ENCODE measurements around the gene PTPRA. TPM values are rescaled to one million over a fixed set of nuclear protein-coding genes. Genes with fewer than 3 reads are reported as not detected.

Gene PTPRA
- total and polyA plus RNA-seq, 2 of the 8 experiments (the other 6 are each of a cell fraction or from before 2014, with no cell fraction given), result 47.7 to 51.3 TPM

DNA sequence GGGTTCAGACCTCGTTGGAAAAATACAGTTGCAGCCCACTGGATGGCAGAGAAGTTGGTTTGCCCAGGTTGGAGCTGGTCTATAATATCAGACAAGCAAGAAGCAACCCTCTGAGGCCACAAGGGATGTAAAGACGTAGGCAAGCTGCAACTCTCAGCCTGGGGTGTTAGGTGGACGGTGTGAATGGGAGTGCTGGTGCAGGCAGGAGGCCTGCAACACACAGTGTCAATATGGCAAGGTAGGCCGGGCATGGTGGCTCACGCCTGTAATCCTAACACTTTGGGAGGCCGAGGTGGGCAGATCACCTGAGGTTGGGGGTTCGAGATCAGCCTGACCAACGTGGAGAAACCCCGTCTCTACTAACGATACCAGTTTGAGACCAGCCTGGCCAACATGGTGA lies 22.2 kb upstream of the PTPRA start:
- H4K5ac ChIP-seq (ENCODE audit: insufficient read length, low read depth, low read length), result no peak overlapping the region
- H3K23me2 ChIP-seq (ENCODE audit: low read depth, low read length), result no peaks in the 10 kb centered on the region
- H3K27ac ChIP-seq (ENCODE audit: low read depth, low read length), result no peak overlapping the region
- H3K4me3 ChIP-seq (ENCODE audit: extremely low read depth in 1 of 4, insufficient read depth in 2 of 4, low read depth in 3 of 4, low read length in 4 of 4), result no peak overlapping the region
- H2BK12ac ChIP-seq (ENCODE audit: low read depth, low read length), result no peak overlapping the region
- WGBS, 2 experiments (ENCODE audit: extremely low coverage in 1 of 2, insufficient coverage in 1 of 2, insufficient read length in 1 of 2, insufficient replicate concordance in 2 of 2, low coverage in 1 of 2, low lambda C conversion rate in 2 of 2, missing lambda C conversion rate in 1 of 2), result 90% methylated on average over 10 of the region's 10 CpGs; no CpG with 5 or more reads in 1 of the 2 experiments
- no peak for FAIRE-seq
- no peaks in the 10 kb centered on the region for H3K9me3 ChIP-seq (ENCODE audit: insufficient read depth in 2 of 2, low read depth in 1 of 2, low read length in 1 of 2)
- no peak overlapping the region for H2AK5ac ChIP-seq (ENCODE audit: low read depth, low read length)
- no peak overlapping the region for H3K18ac ChIP-seq (ENCODE audit: extremely low read depth, low read length)
- H3K4me2 ChIP-seq (ENCODE audit: insufficient read depth in 1 of 2, low read depth in 2 of 2, low read length in 2 of 2), result no peak overlapping the region
- CTCF ChIA-PET (ENCODE audit: partially characterized antibody), result interaction anchor here (0.9 to 5.4 kb wide), 16 partner anchors 9 to 180 kb away, joined by 3 to 94 read pairs (median 7); partner anchors contain the start of genes PCED1A, TMEM239 and VPS16
- H3K23ac ChIP-seq (ENCODE audit: insufficient read length), result no peak overlapping the region
- H3K4ac ChIP-seq (replicated peaks; ENCODE audit: insufficient read length, low read depth, low read length), result no peak overlapping the region
- no peak overlapping the region for H2AFZ ChIP-seq (ENCODE audit: low read length)
- H2BK20ac ChIP-seq (ENCODE audit: low read length), result no peak overlapping the region
- H3K56ac ChIP-seq (replicated peaks; ENCODE audit: insufficient read length, low read depth, low read length), result no peak overlapping the region
- H3K27me3 ChIP-seq (replicated peaks in 1 of 4; ENCODE audit: control insufficient read depth in 3 of 4, extremely low read depth in 1 of 4, insufficient read depth in 3 of 4, low read length in 3 of 4), result no peaks in the 10 kb centered on the region
- no peak overlapping the region for H3K9ac ChIP-seq (replicated peaks in 1 of 4; ENCODE audit: extremely low read depth in 1 of 4, low read depth in 3 of 4, low read length in 3 of 4)
- no peaks in the 10 kb centered on the region for H3K79me2 ChIP-seq (ENCODE audit: control insufficient read depth in 1 of 2, insufficient read depth in 2 of 2, low read length in 2 of 2)
- no peaks in the 10 kb centered on the region for H4K20me1 ChIP-seq (replicated peaks in 1 of 2; ENCODE audit: control insufficient read depth in 1 of 2, insufficient read depth in 2 of 2, low read length in 2 of 2)
- H3K14ac ChIP-seq (ENCODE audit: insufficient read length), result no peak overlapping the region
- POLR2A ChIA-PET (ENCODE audit: partially characterized antibody), result interaction anchor here (0.6 to 1.5 kb wide), 3 partner anchors 10 to 113 kb away, joined by 3 to 7 read pairs (median 5); partner anchors contain the start of genes PCED1A and VPS16
- no peaks in the 10 kb centered on the region for H3K36me3 ChIP-seq (ENCODE audit: control insufficient read depth in 2 of 4, insufficient read depth in 4 of 4, low read length in 3 of 4)
- no peak overlapping the region for H4K8ac ChIP-seq (ENCODE audit: extremely low read depth, insufficient read depth, low read length)
- H2BK15ac ChIP-seq (ENCODE audit: low read length), result no peak overlapping the region
- peaks cover 0 to 4% (median 0%) of the 10 kb centered on the region in 4 experiments; a peak in 3 of 7 replicates for H3K4me1 ChIP-seq (replicated peaks in 1 of 4; ENCODE audit: control insufficient read depth in 3 of 4, insufficient read depth in 4 of 4, low read length in 3 of 4)
- DNase-seq (ENCODE audit: low read depth in 1 of 2, low spot score in 2 of 2), result no peak
- H2BK120ac ChIP-seq (replicated peaks; ENCODE audit: low read depth, low read length), result no peak overlapping the region
- H3K79me1 ChIP-seq (ENCODE audit: low read depth, low read length), result no peaks in the 10 kb centered on the region
- no peak overlapping the region for H2BK5ac ChIP-seq (ENCODE audit: low read depth, low read length)
- H4K91ac ChIP-seq (replicated peaks; ENCODE audit: insufficient read length, low read length), result no peak overlapping the region
- no peak for TF ChIP-seq MAFK (IDR thresholded peaks at IDR 0.05; ENCODE audit: low read depth, low read length)
- no peak for TF ChIP-seq CHD2 (IDR thresholded peaks at IDR 0.05; ENCODE audit: low read length)
- TF ChIP-seq CREB1 (IDR thresholded peaks at IDR 0.05), result no peak
- TF ChIP-seq, protein P1, sequence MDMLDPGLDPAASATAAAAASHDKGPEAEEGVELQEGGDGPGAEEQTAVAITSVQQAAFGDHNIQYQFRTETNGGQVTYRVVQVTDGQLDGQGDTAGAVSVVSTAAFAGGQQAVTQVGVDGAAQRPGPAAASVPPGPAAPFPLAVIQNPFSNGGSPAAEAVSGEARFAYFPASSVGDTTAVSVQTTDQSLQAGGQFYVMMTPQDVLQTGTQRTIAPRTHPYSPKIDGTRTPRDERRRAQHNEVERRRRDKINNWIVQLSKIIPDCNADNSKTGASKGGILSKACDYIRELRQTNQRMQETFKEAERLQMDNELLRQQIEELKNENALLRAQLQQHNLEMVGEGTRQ (IDR thresholded peaks at IDR 0.05; ENCODE audit: low read length), result no peak
